ENCODE data around the gene PNMA8A.

DNA sequence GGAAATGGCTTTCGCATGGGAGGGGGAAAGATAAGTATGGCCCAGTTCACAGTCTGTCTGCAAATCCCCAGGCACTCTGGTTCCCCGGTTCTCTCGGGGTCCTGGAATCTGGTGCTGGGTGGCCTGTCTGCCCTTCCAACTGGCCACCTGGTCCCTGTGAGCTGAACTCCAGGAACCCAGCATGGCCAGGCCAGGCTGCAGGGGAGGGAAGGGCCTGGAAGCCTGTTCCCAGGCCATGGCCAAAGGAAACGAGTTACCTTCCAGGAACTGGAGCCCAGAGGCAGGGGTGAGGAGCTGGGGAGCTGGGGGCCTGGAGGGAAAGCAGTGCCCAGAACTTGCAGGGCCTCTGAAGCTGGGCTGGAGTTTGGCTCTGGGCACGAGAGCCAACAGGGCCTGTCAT, 23.5 kb downstream of the PNMA8A start:
- TF ChIP-seq, protein P1, sequence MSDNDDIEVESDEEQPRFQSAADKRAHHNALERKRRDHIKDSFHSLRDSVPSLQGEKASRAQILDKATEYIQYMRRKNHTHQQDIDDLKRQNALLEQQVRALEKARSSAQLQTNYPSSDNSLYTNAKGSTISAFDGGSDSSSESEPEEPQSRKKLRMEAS (IDR thresholded peaks at IDR 0.05) = no peak
- TF ChIP-seq, protein P2, sequence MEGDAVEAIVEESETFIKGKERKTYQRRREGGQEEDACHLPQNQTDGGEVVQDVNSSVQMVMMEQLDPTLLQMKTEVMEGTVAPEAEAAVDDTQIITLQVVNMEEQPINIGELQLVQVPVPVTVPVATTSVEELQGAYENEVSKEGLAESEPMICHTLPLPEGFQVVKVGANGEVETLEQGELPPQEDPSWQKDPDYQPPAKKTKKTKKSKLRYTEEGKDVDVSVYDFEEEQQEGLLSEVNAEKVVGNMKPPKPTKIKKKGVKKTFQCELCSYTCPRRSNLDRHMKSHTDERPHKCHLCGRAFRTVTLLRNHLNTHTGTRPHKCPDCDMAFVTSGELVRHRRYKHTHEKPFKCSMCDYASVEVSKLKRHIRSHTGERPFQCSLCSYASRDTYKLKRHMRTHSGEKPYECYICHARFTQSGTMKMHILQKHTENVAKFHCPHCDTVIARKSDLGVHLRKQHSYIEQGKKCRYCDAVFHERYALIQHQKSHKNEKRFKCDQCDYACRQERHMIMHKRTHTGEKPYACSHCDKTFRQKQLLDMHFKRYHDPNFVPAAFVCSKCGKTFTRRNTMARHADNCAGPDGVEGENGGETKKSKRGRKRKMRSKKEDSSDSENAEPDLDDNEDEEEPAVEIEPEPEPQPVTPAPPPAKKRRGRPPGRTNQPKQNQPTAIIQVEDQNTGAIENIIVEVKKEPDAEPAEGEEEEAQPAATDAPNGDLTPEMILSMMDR (IDR thresholded peaks at IDR 0.05; ENCODE audit: control extremely low read depth in 1 of 3, insufficient read depth in 1 of 3, low read depth in 1 of 3, low read length in 3 of 3) = no peak

Data from H1 (cell line).